Renal cortex interstitium (tissue), 11 donors: ENCODE results near the gene TMOD4. TPM values are rescaled to one million over a fixed set of nuclear protein-coding genes. Genes with fewer than 3 reads are reported as not detected.
"Not testable (repeated sequence)": the region's sequence is repeated elsewhere in the genome, so short reads cannot be mapped to it uniquely, and the experiment has no call there.

Experiments used
- DNase-seq, 11 donors: peaks; one replicate each; pipeline ENCODE4 v3.0.0-alpha.2; 2013; ENCODE audit warnings: low read depth in 9 of 11, low spot score in 4 of 11; ENCODE audit errors: extremely low read depth in 1 of 11
- polyA plus RNA-seq, 3 donors: library from polyadenylated mRNA; unstranded; fragments of 120-200 nt; gene quantifications; one replicate each; pipeline ENCODE4 v1.2.1, GENCODE V29; 2013; ENCODE audit not compliant: insufficient read length in 3 of 3

The TMOD4 gene
- polyA plus RNA-seq, 3 donors = 1.0 to 2.0 (median 1.4) TPM

DNA sequence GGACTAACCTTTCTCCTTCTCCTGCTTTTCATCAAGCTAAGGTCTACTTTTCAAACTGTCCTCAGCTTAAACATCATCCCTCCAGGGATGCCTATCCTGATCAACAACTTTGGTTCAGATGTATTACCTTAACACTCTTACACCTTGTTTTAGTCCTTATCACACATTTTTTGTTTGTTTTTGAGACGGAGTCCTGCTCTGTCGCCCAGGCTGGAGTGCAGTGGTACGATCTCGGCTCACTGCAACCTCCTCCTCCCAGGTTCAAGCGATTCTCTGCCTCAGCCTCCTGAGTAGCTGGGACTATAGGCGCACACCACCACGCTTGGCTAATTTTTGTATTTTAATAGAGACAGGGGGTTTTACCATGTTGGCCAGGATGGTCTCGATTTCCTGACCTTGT lies 12.9 kb upstream of the TMOD4 start:
- DNase-seq = not testable (repeated sequence)

DNA sequence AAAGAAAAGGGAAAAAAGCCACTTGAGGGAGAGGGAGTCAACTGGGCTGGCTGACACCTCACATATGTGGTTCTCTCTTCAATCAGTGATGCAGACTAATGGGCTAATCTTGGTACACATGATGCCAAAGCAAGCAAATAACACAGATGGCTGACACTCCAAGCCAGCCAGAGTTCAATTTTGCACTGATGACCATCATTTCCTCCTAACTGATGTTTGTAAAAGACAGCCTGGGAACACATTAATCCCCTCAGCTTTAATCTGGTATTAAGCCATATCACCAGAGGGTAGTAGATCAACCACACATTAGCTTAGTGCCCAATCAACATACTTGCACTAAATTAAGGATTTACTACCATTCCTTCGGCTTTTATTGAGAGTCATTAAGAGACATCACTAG lies 11.4 kb upstream of the TMOD4 start:
- no peak for DNase-seq

- DNase-seq = no peak
These were observed 8.4 kb upstream of the TMOD4 start for GRCh38 chr1:151184211-151184610.

DNA sequence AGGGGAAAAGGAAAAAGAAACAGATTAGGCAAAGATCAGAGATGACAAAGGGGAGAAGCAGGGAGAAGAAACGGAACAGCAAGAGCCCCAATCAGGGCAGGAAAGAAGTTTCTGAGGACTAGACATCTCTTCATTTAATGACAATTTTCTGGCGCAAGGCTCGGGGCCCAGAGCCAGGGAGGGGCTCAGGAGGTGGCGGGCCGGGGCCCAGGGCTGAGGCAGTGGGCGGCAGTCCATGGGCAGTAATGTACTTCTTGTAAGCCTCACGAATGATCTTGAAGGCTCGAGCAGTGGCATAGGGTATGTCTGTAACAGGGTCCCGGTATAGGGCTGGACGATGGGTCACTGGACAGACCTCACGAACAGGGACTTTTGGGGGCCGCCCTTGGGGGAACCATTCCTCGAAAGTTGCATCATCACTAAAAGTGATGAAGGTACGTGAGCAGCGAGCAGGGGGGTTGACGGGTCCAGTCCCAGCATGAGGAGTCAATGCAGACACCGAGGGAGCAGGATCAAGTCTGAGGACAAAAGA lies 799 bp upstream of the TMOD4 start:
- no peak for DNase-seq

DNA sequence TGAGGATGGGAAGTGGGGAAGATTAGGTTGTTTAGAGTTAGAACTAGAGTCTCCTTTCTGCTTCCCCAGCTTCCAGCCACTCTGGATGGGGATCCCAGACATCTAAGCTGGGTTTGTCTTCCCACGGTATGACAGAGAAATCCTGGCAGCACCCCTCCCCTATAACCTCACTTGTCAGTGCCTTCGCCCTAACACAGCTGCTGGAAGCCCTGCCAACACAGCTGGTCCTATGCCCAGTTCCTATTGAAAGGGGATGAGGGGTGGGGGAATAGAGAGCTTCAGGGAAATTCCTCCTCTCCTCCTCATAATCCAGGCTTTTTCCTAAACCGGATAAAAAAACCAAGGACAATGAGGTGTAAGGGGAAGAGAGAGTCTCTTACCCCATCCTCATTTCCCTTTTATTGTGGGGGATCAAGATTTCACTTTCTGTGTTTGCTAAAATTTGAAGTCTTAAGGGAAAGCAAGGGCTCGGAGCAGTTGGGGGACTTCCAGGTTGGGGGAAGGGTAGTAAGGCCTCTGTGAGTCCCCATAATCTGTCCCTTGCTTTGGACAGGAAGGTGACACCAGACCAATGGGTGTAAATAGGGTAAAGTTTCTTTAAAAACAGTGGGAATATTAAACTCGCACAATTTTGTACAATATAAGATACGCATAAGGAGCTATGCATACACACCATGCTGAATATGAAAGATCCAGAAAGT lies 590 bp downstream of the TMOD4 start:
- DNase-seq = no peak

DNA sequence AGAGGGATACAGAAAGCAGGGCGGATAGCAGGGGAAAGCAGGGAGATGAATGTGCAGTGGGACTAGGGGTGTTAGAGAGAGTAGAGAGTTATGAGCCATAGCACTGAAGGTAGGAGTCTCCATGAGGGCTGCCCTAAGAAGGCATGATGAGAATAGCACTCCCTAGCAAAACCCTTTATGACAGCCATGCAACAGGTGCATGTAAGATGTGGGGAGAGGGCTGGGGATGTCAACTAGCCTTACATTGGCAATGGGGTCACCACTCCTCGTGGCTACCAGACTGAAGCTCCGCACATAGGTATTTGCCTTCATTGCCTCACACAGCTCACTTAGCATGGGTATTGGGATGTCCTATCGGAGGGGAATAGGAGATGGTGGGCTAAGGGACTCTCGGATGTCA lies 4.6 kb downstream of the TMOD4 start:
- no peak for DNase-seq

- DNase-seq = no peak
These were observed 8.7 kb downstream of the TMOD4 start for GRCh38 chr1:151167116-151167515.

DNA sequence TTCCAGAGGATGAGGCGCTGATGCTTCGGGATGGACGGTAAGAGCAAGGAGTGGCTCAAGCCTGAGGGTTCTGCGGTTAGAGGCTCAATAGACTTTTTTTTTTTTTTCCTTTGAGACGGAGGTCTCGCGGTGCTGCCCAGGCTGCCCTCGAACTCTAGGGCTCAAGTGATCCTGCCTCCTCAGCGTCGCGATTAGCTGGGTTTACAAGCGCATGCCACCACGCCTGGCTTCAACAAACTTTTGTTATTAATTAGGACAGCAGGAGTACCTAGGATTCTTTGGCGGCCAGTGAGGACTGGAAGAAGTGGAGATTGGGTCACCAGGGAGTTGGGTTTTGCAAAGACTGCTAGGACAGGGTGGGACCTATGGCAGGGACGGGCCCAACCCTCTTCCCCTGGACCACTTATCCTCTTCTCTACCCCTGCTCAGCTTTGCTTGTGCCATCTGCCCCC lies 9.2 kb downstream of the TMOD4 start:
- peak in 1 of 11 donors; percentile 18 for DNase-seq

GRCh38 chr1:151165738-151166504 lies 9.9 kb downstream of the TMOD4 start, which contains the start of the genes LYSMD1 and SCNM1:
Gene LYSMD1, minus strand, starts transcription at chr1:151165902. Its CDS starts 644 bp downstream, at chr1:151165258.
Gene SCNM1, plus strand, starts transcription at chr1:151166144. Its CDS starts 9 bp downstream, at chr1:151166153.
- peak; percentile 95 to 99 (median 97) for DNase-seq

DNA sequence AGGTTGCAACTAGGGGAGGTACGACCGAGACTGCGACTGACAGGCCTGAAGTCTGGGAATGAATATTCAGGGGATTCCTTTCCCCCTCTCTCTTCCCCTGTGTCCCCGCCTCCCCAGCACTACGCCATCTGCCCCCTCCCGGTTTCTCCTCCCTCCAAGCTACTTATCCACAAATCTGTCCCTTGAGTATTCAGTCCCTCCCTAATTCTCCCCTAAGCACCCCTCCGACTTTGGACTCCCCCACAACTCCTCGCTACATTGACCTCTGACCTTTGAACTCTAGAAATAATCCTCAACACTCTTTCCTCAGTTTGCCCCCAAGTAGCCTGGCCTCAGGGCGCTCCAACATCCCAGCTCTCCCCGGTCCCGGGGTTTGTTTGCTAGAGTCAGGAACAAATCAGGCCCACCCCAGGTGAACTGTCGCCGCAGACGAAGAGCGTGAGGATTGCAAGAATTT lies 10.5 kb downstream of the TMOD4 start:
- peak in 6 of 11 donors; percentile 45 to 67 (median 58) for DNase-seq

DNA sequence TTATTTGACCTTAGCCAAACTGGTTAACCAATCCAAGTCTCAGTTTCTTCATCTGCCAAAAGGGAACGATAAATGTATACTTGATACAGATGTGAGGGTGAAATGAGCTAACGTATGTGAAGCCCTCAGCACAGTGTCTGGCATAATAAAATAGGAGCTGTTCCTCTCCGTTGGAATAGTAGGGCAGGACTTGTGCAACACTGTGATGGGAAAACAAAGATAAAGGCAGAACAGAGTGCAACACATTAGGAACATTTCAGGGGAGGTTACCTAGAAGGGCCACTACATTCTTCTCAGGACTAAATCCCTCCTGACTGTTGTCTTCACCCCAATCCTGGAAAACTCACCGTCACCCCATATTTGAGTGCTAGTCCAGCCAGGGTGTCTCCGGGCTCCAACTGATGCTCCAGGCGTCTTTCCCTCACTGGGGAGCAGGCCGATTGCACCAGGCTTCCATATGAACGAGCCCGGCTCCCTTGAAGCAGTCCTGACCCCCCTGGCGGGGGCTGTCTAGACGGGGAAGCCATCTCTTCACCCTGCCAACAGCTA lies 11.0 kb downstream of the TMOD4 start:
- no peak for DNase-seq

DNA sequence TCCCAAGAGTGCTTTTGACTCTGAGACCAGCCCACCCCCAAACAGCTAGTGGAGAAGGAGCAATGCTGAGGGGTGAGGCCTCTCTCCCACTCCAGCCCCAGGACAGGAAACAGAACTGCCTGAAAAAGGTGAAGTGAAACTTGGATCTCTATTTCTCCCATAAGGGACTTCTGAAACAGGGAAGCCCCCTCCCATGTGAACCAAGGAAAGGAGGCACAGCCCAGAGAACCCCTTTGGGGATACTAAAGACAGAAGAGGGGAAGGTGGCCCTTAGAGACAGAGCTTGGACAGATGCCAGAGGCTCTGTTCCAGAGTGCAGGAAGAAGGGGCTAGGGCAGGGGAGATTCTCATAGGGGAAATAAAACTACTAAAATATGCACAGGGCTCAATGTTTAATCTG lies 16.4 kb downstream of the TMOD4 start:
- no peak for DNase-seq

DNA sequence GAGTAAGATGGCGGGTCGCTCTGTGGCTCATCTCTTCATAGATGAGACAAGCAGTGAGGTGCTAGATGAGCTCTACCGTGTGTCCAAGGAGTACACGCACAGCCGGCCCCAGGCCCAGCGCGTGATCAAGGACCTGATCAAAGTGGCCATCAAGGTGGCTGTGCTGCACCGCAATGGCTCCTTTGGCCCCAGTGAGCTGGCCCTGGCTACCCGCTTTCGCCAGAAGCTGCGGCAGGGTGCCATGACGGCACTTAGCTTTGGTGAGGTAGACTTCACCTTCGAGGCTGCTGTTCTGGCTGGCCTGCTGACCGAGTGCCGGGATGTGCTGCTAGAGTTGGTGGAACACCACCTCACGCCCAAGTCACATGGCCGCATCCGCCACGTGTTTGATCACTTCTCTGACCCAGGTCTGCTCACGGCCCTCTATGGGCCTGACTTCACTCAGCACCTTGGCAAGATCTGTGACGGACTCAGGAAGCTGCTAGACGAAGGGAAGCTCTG lies 17.0 kb downstream of the TMOD4 start:
- no peak for DNase-seq

- DNase-seq = no peak
These were observed 17.5 kb downstream of the TMOD4 start for GRCh38 chr1:151158326-151158725.

- no peak for DNase-seq
These were observed 18.7 kb downstream of the TMOD4 start for GRCh38 chr1:151157067-151157531.

GRCh38 chr1:151156515-151156819 lies 19.3 kb downstream of the TMOD4 start, which contains the start of gene TNFAIP8L2:
Gene TNFAIP8L2, plus strand, starts transcription at chr1:151156649. Its CDS starts 2,049 bp downstream, at chr1:151158698.
- DNase-seq = no peak

GRCh38 chr1:151147665-151148064 lies 28.1 kb downstream of the TMOD4 start:
- no peak for DNase-seq

DNA sequence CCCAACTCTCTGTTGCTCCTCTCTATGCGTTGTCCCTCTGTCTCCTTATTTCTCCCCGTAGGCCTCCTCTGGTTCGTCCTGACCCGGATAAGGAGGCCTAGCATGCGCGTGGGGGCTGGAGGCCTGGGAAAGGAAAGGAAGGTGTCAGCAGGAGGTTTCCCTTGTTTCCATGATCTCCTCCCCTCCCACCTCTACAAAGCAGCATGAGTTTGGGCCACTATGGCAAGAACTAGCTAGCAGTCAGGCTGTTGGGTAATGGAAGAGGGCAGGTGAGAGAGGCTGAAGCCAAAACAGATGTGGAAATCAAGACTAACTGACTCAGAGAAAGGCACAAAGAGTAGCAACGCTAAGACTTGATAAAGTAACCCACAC lies 28.7 kb downstream of the TMOD4 start:
- DNase-seq = no peak

DNA sequence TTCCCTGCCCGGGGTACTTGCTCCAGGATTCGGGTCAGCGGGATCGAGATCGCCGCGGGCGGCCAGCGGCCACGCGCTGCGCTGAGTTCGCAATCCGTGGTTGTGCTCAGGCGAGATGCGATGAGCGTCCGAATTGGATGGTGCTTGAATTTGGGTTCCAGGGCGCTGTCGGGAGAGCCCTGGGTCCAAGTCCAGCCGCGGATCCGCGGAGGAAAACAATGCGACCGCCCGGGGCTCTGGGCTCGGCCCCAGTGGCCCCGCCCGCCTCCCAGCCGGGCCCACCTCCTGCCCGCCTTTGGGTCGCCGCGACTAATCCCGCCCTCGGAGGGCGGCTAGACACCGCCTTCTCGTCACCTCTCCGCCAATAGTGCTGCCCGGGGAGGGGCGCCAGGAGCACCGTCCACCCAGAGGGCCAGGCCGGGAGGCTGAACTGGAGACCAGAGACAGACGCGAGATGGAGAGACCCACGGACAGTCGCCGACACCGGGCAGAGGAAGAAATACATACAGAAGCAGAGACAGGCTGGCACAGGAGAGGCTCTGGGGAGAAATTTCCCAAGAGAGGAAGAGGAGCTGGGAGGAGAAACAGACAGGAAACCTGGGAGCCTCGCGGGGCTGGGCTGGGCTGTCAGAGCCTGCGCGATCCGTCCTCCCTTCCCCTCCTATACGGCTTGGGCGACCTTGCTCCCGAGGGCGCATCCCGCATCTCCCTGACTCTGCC lies 29.2 kb downstream of the TMOD4 start, which contains the start of gene SEMA6C:
TSS of gene SEMA6C (minus strand) at position 220 of the 720 bp plus-strand sequence. CDS start 4,010 bp downstream, outside the sequence.
- DNase-seq = peak in 10 of 11 donors; percentile 75 to 94 (median 88)
